B cell (primary cell): ENCODE data around the gene PNCK. TPM values are rescaled to one million over a fixed set of nuclear protein-coding genes. Genes with fewer than 3 reads are reported as not detected.

Experiments
- ATAC-seq: fragments of 200-7000 bp; cut with Tn5 transposase; one replicate; pipeline ENCODE4 v1.10.0; 2021; ENCODE audit warnings: low read depth, mild to moderate bottlenecking, moderate number of reproducible peaks, moderate library complexity
- CTCF ChIA-PET: fragments of 350-600 bp; sonication (Branson Sonifier 250); formaldehyde crosslinking; loops from one replicate; lab custom pipeline; 2021; ENCODE audit warnings: antibody characterized with exemption, inconsistent platforms; lab: Charles Lee
- POLR2A ChIA-PET: fragments of 350-600 bp; sonication (Branson Sonifier 250); formaldehyde crosslinking; loops from one replicate; lab custom pipeline; 2021; ENCODE audit warnings: antibody characterized with exemption; lab: Charles Lee
- DNase-seq: peaks from one replicate; pipeline ENCODE4 v3.0.0; 2013
- H2AFZ ChIP-seq: 2 replicates; pipeline ENCODE4 v1.6.1; 2012; ENCODE audit warnings: mild to moderate bottlenecking, low read depth, low read length; ENCODE audit not compliant: insufficient read depth, poor library complexity, severe bottlenecking
- H3K27ac ChIP-seq, 2 donors: 1 replicate in 1 of 2; 2 replicates in 1 of 2; pipeline ENCODE4 v1.5.1; 2012 to 2013; ENCODE audit warnings: low read length in 2 of 2, mild to moderate bottlenecking in 2 of 2, moderate library complexity in 1 of 2
- H3K27me3 ChIP-seq, 4 experiments: fragments of 200-600 bp in 1 of 4; sonication (generic) in 1 of 4; replicated peaks in 1 of 4; 1 replicate in 2 of 4; 2 replicates in 2 of 4; pipeline versions ENCODE4 v1.6.1 to v1.7.0; 2013 to 2016; ENCODE audit warnings: low read length in 3 of 4, mild to moderate bottlenecking in 2 of 4, mixed read lengths in 1 of 4, moderate library complexity in 1 of 4; ENCODE audit not compliant: insufficient read depth in 4 of 4, control insufficient read depth in 3 of 4; ENCODE audit errors: control extremely low read depth in 1 of 4
- H3K36me3 ChIP-seq, 2 experiments: replicated peaks in 1 of 2; 1 replicate in 1 of 2; 2 replicates in 1 of 2; pipeline versions ENCODE4 v1.6.1 to v1.7.1; 2013; ENCODE audit warnings: low read length in 1 of 2; ENCODE audit not compliant: insufficient read depth in 2 of 2, control insufficient read depth in 1 of 2; ENCODE audit errors: control extremely low read depth in 1 of 2, extremely low read depth in 1 of 2
- H3K4me1 ChIP-seq, 2 donors: fragments of 200-600 bp in 1 of 2; sonication (generic) in 1 of 2; 1 replicate in 1 of 2; 2 replicates in 1 of 2; pipeline versions ENCODE4 v1.5.1 to v1.6.1; 2013 to 2017; ENCODE audit warnings: low read length in 2 of 2; ENCODE audit not compliant: control insufficient read depth in 2 of 2, insufficient read depth in 2 of 2
- H3K4me2 ChIP-seq: replicated peaks from 2 replicates; pipeline ENCODE3; 2012; ENCODE audit warnings: mild to moderate bottlenecking, low read depth, low read length; ENCODE audit not compliant: poor library complexity, severe bottlenecking
- H3K4me3 ChIP-seq, 5 experiments: fragments of 200-600 bp in 1 of 5; sonication (generic) in 1 of 5; 1 replicate in 3 of 5; 2 replicates in 2 of 5; pipeline versions ENCODE4 v1.5.1 to v1.7.0; 2011 to 2016; ENCODE audit warnings: low read length in 4 of 5, mild to moderate bottlenecking in 4 of 5, low read depth in 2 of 5, control low read depth in 1 of 5, moderate library complexity in 1 of 5; ENCODE audit not compliant: insufficient read depth in 1 of 5; ENCODE audit errors: control extremely low read depth in 1 of 5, extremely low read depth in 1 of 5
- H3K79me2 ChIP-seq: fragments of 200-600 bp; sonication (generic); one replicate; pipeline ENCODE4 v1.6.0; 2016; ENCODE audit warnings: low read length; ENCODE audit not compliant: control insufficient read depth, insufficient read depth
- H3K9ac ChIP-seq: fragments of 200-600 bp; sonication (generic); 2 replicates; pipeline ENCODE4 v1.6.1; 2017; ENCODE audit warnings: mild to moderate bottlenecking, low read length, moderate library complexity
- H3K9me3 ChIP-seq, 3 donors: one replicate each; pipeline versions ENCODE4 v1.6.1 to v1.7.1; 2013; ENCODE audit warnings: low read length in 2 of 3; ENCODE audit not compliant: control insufficient read depth in 2 of 3, insufficient read depth in 1 of 3; ENCODE audit errors: control extremely low read depth in 1 of 3
- H4K20me1 ChIP-seq: 2 replicates; pipeline ENCODE4 v1.6.0; 2012; ENCODE audit warnings: mild to moderate bottlenecking, low read length; ENCODE audit not compliant: insufficient read depth, control insufficient read depth, poor library complexity, severe bottlenecking
- H3K27ac Mint-ChIP-seq: one replicate; pipeline ENCODE4 v1.8.0; 2021; ENCODE audit warnings: mixed read lengths
- H3K27me3 Mint-ChIP-seq: one replicate; pipeline ENCODE4 v1.8.0; 2021; ENCODE audit warnings: mixed read lengths
- H3K4me1 Mint-ChIP-seq: one replicate; pipeline ENCODE4 v1.8.0; 2021; ENCODE audit warnings: mixed read lengths
- H3K4me3 Mint-ChIP-seq: one replicate; pipeline ENCODE4 v1.8.0; 2021; ENCODE audit warnings: mixed read lengths
- H3K9me3 Mint-ChIP-seq: one replicate; pipeline ENCODE4 v1.8.0; 2022; ENCODE audit warnings: mixed read lengths; ENCODE audit not compliant: insufficient read depth
- CTCF ChIP-seq: fragments of 200-600 bp; IDR thresholded peaks from one replicate; pipeline ENCODE4 v1.8.0; 2022; ENCODE audit warnings: antibody characterized with exemption, mild to moderate bottlenecking
- EZH2 ChIP-seq: IDR thresholded peaks from 2 replicates; pipeline ENCODE4 v1.6.1; 2012; ENCODE audit warnings: borderline replicate concordance, low read depth, mild to moderate bottlenecking, moderate library complexity, low read length; ENCODE audit not compliant: insufficient read depth, poor library complexity, severe bottlenecking
- WGBS: methylation state at CpG from one replicate; pipeline ENCODE4 v1.1.5; 2013; ENCODE audit warnings: missing lambda C conversion rate; ENCODE audit not compliant: insufficient coverage; 5-methylcytosine and 5-hydroxymethylcytosine counted together
- intact Hi-C: fragments of 100-400 bp; cut with micrococcal nuclease; formaldehyde crosslinking; loops from one replicate; pipeline ENCODE4 v1.10.0; 2022
- polyA plus RNA-seq: library from polyadenylated mRNA; depleted of rRNA; stranded (reverse); fragments of >200 nt; gene quantifications from 2 replicates; pipeline ENCODE4 v1.2.3, GENCODE V29; 2012
- total RNA-seq, 2 donors: library from RNA; stranded (reverse); fragments of 120-200 nt in 1 of 2; gene quantifications; 1 replicate in 1 of 2; 2 replicates in 1 of 2; pipeline versions ENCODE4 v1.2.3 to v1.2.4, GENCODE V29; 2013 to 2022

Gene PNCK
- total and polyA plus RNA-seq, 2 donors (not counting 1 experiment from before 2014, with no cell fraction given), result 0.99 TPM; not detected in 1

- no peak overlapping the region for H3K27ac ChIP-seq
- no peaks in the 10 kb centered on the region for H3K9me3 Mint-ChIP-seq
- no peak for TF ChIP-seq EZH2
- TF ChIP-seq CTCF, result no peak
- peaks cover 6 to 7% of the 10 kb centered on the region in 2 donors for H3K4me1 ChIP-seq
- H3K4me2 ChIP-seq, result no peak overlapping the region
- no peaks in the 10 kb centered on the region for H4K20me1 ChIP-seq
- intact Hi-C loops, result no loop called here
- H3K27me3 ChIP-seq, result peaks cover 0 to 29% (median 3%) of the 10 kb centered on the region in 4 experiments
- ATAC-seq (no peak), DNase-seq (no peak)
- H3K9ac ChIP-seq, result no peak overlapping the region
- peaks cover 7% of the 10 kb centered on the region for H3K27me3 Mint-ChIP-seq
- no peaks in the 10 kb centered on the region for H3K36me3 ChIP-seq
- H3K4me3 Mint-ChIP-seq, result no peak overlapping the region
- H3K27ac Mint-ChIP-seq, result no peak overlapping the region
- H3K4me3 ChIP-seq, result no peak overlapping the region
- CTCF ChIA-PET, result interaction anchor here (1.1 to 1.5 kb wide), 2 partner anchors 10 to 22 kb away, joined by 3 read pairs; partner anchors contain the start of gene DUSP9
- H3K4me1 Mint-ChIP-seq, result peaks cover 8% of the 10 kb centered on the region
- no peak overlapping the region for H2AFZ ChIP-seq
- 85% methylated on average over 6 of the region's 27 CpGs for WGBS
- POLR2A ChIA-PET, result no interaction called here
- H3K9me3 ChIP-seq, result no peaks in the 10 kb centered on the region
- no peaks in the 10 kb centered on the region for H3K79me2 ChIP-seq
Observed at GRCh38 chrX:153637121-153638040, 36.2 kb downstream of the PNCK start.

GRCh38 chrX:153636716-153637115 lies 36.9 kb downstream of the PNCK start:
- ChIA-PET CTCF (interaction anchor here (1.0 to 1.5 kb wide), 3 partner anchors 10 to 63 kb away, joined by 3 read pairs; partner anchors contain the start of gene DUSP9), POLR2A (no interaction called here)
- Histone ChIP-seq H2AFZ (no peak overlapping the region), H3K4me3 (no peak overlapping the region), H3K27me3 (peaks cover 0 to 26% (median 2%) of the 10 kb centered on the region in 4 experiments), H3K79me2 (no peaks in the 10 kb centered on the region), H3K4me2 (no peak overlapping the region), H3K27ac (no peak overlapping the region), H3K9ac (no peak overlapping the region), H3K36me3 (no peaks in the 10 kb centered on the region), H3K4me1 (peaks cover 4 to 5% of the 10 kb centered on the region in 2 donors), H3K9me3 (no peaks in the 10 kb centered on the region), H4K20me1 (no peaks in the 10 kb centered on the region)
- ATAC-seq, result no peak
- H3K4me1 Mint-ChIP-seq, result peaks cover 8% of the 10 kb centered on the region
- 90% methylated on average over 2 of the region's 5 CpGs for WGBS
- no peak overlapping the region for H3K27ac Mint-ChIP-seq
- no peak overlapping the region for H3K4me3 Mint-ChIP-seq
- H3K27me3 Mint-ChIP-seq, result peaks cover 7% of the 10 kb centered on the region
- H3K9me3 Mint-ChIP-seq, result no peaks in the 10 kb centered on the region
- intact Hi-C loops, result no loop called here
- TF ChIP-seq EZH2 (no peak), CTCF (no peak)
- DNase-seq, result no peak
